ENCODE measurements around the gene FCAMR. TPM values are rescaled to one million over a fixed set of nuclear protein-coding genes. Genes with fewer than 3 reads are reported as not detected.

Gene FCAMR
- total and polyA plus RNA-seq, 9 donors, result not detected

- DNase-seq, result no peak
- no peak overlapping the region for H3K4me3 ChIP-seq
- no peak overlapping the region for H3K27ac ChIP-seq
- TF ChIP-seq, protein P1, sequence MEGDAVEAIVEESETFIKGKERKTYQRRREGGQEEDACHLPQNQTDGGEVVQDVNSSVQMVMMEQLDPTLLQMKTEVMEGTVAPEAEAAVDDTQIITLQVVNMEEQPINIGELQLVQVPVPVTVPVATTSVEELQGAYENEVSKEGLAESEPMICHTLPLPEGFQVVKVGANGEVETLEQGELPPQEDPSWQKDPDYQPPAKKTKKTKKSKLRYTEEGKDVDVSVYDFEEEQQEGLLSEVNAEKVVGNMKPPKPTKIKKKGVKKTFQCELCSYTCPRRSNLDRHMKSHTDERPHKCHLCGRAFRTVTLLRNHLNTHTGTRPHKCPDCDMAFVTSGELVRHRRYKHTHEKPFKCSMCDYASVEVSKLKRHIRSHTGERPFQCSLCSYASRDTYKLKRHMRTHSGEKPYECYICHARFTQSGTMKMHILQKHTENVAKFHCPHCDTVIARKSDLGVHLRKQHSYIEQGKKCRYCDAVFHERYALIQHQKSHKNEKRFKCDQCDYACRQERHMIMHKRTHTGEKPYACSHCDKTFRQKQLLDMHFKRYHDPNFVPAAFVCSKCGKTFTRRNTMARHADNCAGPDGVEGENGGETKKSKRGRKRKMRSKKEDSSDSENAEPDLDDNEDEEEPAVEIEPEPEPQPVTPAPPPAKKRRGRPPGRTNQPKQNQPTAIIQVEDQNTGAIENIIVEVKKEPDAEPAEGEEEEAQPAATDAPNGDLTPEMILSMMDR (IDR thresholded peaks at IDR 0.05), result no peak
- TF ChIP-seq POLR2A (IDR thresholded peaks at IDR 0.05) (no peak), EP300 (IDR thresholded peaks at IDR 0.05) (no peak)
- H3K4me1 ChIP-seq (ENCODE audit: insufficient read depth), result no peaks in the 10 kb centered on the region
- intact Hi-C loops (cut with DNase I), result no loop called here
- WGBS, 3 donors, result 58 to 61% (median 59%) methylated on average over 12 of the region's 12 CpGs
- H3K27me3 ChIP-seq, result no peaks in the 10 kb centered on the region
- H3K36me3 ChIP-seq, result no peaks in the 10 kb centered on the region
- no peaks in the 10 kb centered on the region for H3K9me3 ChIP-seq
Observed at GRCh38 chr1:206923009-206923960, 47.0 kb downstream of the FCAMR start.

- intact Hi-C loops (cut with DNase I), result no loop called here
- H3K9me3 ChIP-seq, result no peaks in the 10 kb centered on the region
- H3K4me3 ChIP-seq, result no peak overlapping the region
- H3K4me1 ChIP-seq (ENCODE audit: insufficient read depth), result no peaks in the 10 kb centered on the region
- 56 to 59% (median 59%) methylated on average over 1 of the region's 1 CpG for WGBS, 3 donors
- H3K27ac ChIP-seq, result no peak overlapping the region
- no peaks in the 10 kb centered on the region for H3K27me3 ChIP-seq
- TF ChIP-seq, protein P1 (IDR thresholded peaks at IDR 0.05), result no peak
- TF ChIP-seq EP300 (IDR thresholded peaks at IDR 0.05) (no peak), POLR2A (IDR thresholded peaks at IDR 0.05) (no peak)
- DNase-seq, result no peak
- H3K36me3 ChIP-seq, result no peaks in the 10 kb centered on the region
Observed at GRCh38 chr1:206922524-206922923, 47.7 kb downstream of the FCAMR start.

- no peak within 1 kb of the TSS for H3K4me3 ChIP-seq
- DNase-seq, result no peak
- no peaks in the 10 kb centered on the region for H3K4me1 ChIP-seq (ENCODE audit: insufficient read depth)
- H3K27me3 ChIP-seq, result no peaks in the 10 kb centered on the region
- H3K27ac ChIP-seq, result no peak within 1 kb of the TSS
- H3K9me3 ChIP-seq, result no peaks in the 10 kb centered on the region
- intact Hi-C loops (cut with DNase I), result no loop called here
- TF ChIP-seq, protein P1 (IDR thresholded peaks at IDR 0.05), result no peak
- TF ChIP-seq POLR2A (IDR thresholded peaks at IDR 0.05) (no peak), EP300 (IDR thresholded peaks at IDR 0.05) (no peak)
- WGBS, 3 donors, result 75 to 77% (median 75%) methylated on average over 7 of the region's 7 CpGs
- H3K36me3 ChIP-seq, result no peaks in the 10 kb centered on the region
Observed at GRCh38 chr1:206921772-206922265, 48.4 kb downstream of the FCAMR start, which contains the start of gene FCMR. TSS of gene FCMR (minus strand) at chr1:206921941. CDS start at chr1:206921854, 87 bp downstream.

DNA sequence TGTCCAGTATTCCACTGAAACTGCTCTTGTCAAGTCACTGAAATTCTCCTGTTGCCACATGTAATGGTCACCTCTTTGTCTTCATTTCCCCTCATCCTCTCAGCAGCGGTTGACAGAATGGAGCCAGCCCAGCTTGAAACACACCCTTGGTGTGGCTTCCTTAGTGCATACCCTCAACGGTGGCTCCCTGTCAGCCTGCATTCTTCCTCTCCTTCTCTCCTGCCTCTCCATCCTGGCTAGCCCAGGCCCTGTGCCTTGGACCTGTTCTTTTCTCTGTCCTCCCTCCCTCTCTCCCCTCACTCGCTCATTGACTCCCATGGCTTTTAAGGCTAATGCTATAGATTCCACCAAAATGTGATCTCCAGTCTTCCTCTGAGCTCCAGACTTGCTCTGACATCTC is 52.2 kb downstream of the FCAMR start:
- no peak for TF ChIP-seq POLR2A (IDR thresholded peaks at IDR 0.05)
- TF ChIP-seq, protein P1 (IDR thresholded peaks at IDR 0.05), result no peak
- TF ChIP-seq EP300 (IDR thresholded peaks at IDR 0.05), result no peak
- H3K36me3 ChIP-seq, result no peaks in the 10 kb centered on the region
- no peak overlapping the region for H3K27ac ChIP-seq
- no peak overlapping the region for H3K4me3 ChIP-seq
- intact Hi-C loops (cut with DNase I), result loop anchor here (10.0 kb wide), 5 partner anchors 157 to 443 kb away; partner anchors contain the start of gene IKBKE (in 2 of the 4)
- H3K4me1 ChIP-seq (ENCODE audit: insufficient read depth), result no peaks in the 10 kb centered on the region
- 77 to 84% (median 83%) methylated on average over 3 of the region's 3 CpGs for WGBS, 3 donors
- H3K9me3 ChIP-seq, result no peaks in the 10 kb centered on the region
- DNase-seq, result no peak
- H3K27me3 ChIP-seq, result no peaks in the 10 kb centered on the region
